Calu3 (cell line): Measurements from ENCODE around the gene SDHA. TPM values are rescaled to one million over a fixed set of nuclear protein-coding genes. Genes with fewer than 3 reads are reported as not detected.

Source experiments
- BruUV-seq: library from RNA; stranded (reverse); fragments of 400-500 nt; replicated peaks from 2 replicates; lab custom pipeline; 2021; lab: Mats Ljungman, UMichigan
- CTCF ChIA-PET: fragments of 300-600 bp; sonication (Branson Sonifier 250); formaldehyde crosslinking; loops from one replicate; lab custom pipeline; 2022; ENCODE audit warnings: antibody characterized with exemption; lab: Charles Lee
- DNase-seq: peaks from one replicate; pipeline ENCODE4 v3.0.0; 2022
- H3K27ac Mint-ChIP-seq: one replicate; pipeline ENCODE4 v1.8.0; 2022; ENCODE audit warnings: mixed read lengths; ENCODE audit not compliant: unreplicated experiment
- H3K27me3 Mint-ChIP-seq: one replicate; pipeline ENCODE4 v1.8.0; 2022; ENCODE audit warnings: mixed read lengths; ENCODE audit not compliant: unreplicated experiment
- H3K36me3 Mint-ChIP-seq: one replicate; pipeline ENCODE4 v1.8.0; 2022; ENCODE audit warnings: mild to moderate bottlenecking, moderate library complexity, mixed read lengths; ENCODE audit not compliant: insufficient read depth, unreplicated experiment
- H3K4me1 Mint-ChIP-seq: one replicate; pipeline ENCODE4 v1.8.0; 2022; ENCODE audit warnings: mild to moderate bottlenecking, low read depth, mixed read lengths; ENCODE audit not compliant: unreplicated experiment
- H3K4me3 Mint-ChIP-seq: one replicate; pipeline ENCODE4 v1.8.0; 2022; ENCODE audit warnings: mild to moderate bottlenecking, low read depth, moderate library complexity, mixed read lengths; ENCODE audit not compliant: unreplicated experiment
- H3K9me3 Mint-ChIP-seq: one replicate; pipeline ENCODE4 v1.8.0; 2022; ENCODE audit warnings: low read depth, mixed read lengths; ENCODE audit not compliant: unreplicated experiment
- CTCF ChIP-seq: fragments of 200-600 bp; IDR thresholded peaks from one replicate; pipeline ENCODE4 v1.8.0; 2022; ENCODE audit warnings: antibody characterized with exemption; ENCODE audit not compliant: unreplicated experiment
- intact Hi-C: fragments of 100-400 bp; cut with micrococcal nuclease; formaldehyde crosslinking; loops from one replicate; pipeline ENCODE4 v1.10.0; 2022; ENCODE audit not compliant: unreplicated experiment
- total RNA-seq: library from RNA; stranded (reverse); gene quantifications from 2 replicates; pipeline ENCODE4 v1.2.3, GENCODE V29; 2022

The SDHA gene
- total RNA-seq, 1 experiment from 2014 or later: 96.9 TPM

- no peak for DNase-seq
- no peak overlapping the region for H3K27ac Mint-ChIP-seq
- peaks cover 11% of the 10 kb centered on the region for H3K36me3 Mint-ChIP-seq
- no peaks in the 10 kb centered on the region for H3K27me3 Mint-ChIP-seq
- TF ChIP-seq CTCF: no peak
- no TSS peak for BruUV-seq
- no peak overlapping the region for H3K4me3 Mint-ChIP-seq
- CTCF ChIA-PET: no interaction called here
- no peaks in the 10 kb centered on the region for H3K4me1 Mint-ChIP-seq
- intact Hi-C loops: no loop called here
- no peaks in the 10 kb centered on the region for H3K9me3 Mint-ChIP-seq
These were observed 17.1 kb upstream of the SDHA start for GRCh38 chr5:200985-201384.

GRCh38 chr5:201672-202071, 16.4 kb upstream of the SDHA start:
- no peak for DNase-seq
- intact Hi-C loops: no loop called here
- CTCF ChIA-PET: no interaction called here
- Mint-ChIP-seq H3K4me1 (peaks cover 2% of the 10 kb centered on the region), H3K27ac (no peak overlapping the region), H3K4me3 (no peak overlapping the region), H3K9me3 (no peaks in the 10 kb centered on the region), H3K36me3 (peaks cover 11% of the 10 kb centered on the region), H3K27me3 (no peaks in the 10 kb centered on the region)
- no TSS peak for BruUV-seq
- TF ChIP-seq CTCF: no peak

GRCh38 chr5:203246-203930, 14.7 kb upstream of the SDHA start:
- TF ChIP-seq CTCF: no peak
- CTCF ChIA-PET: no interaction called here
- H3K27me3 Mint-ChIP-seq: no peaks in the 10 kb centered on the region

GRCh38 chr5:204001-204400, 14.1 kb upstream of the SDHA start:
- H3K27me3 Mint-ChIP-seq: no peaks in the 10 kb centered on the region
- no peak for TF ChIP-seq CTCF
- H3K36me3 Mint-ChIP-seq: peaks cover 11% of the 10 kb centered on the region
- CTCF ChIA-PET: no interaction called here
- intact Hi-C loops: no loop called here
- H3K4me3 Mint-ChIP-seq: no peak overlapping the region
- peaks cover 10% of the 10 kb centered on the region for H3K4me1 Mint-ChIP-seq
- H3K9me3 Mint-ChIP-seq: no peaks in the 10 kb centered on the region
- no TSS peak for BruUV-seq
- no peak overlapping the region for H3K27ac Mint-ChIP-seq
- DNase-seq: no peak

More at GRCh38 chr5:203246-203930, 14.7 kb upstream of the SDHA start:
- DNase-seq: no peak
- BruUV-seq: no TSS peak
- H3K27ac Mint-ChIP-seq: no peak overlapping the region
- H3K36me3 Mint-ChIP-seq: peaks cover 11% of the 10 kb centered on the region
- no peak overlapping the region for H3K4me3 Mint-ChIP-seq
- peaks cover 10% of the 10 kb centered on the region for H3K4me1 Mint-ChIP-seq
- H3K9me3 Mint-ChIP-seq: no peaks in the 10 kb centered on the region
- intact Hi-C loops: no loop called here
